IgD-negative memory B cell (primary cell): Measurements from ENCODE around the gene PDE7B. TPM values are rescaled to one million over a fixed set of nuclear protein-coding genes. Genes with fewer than 3 reads are reported as not detected.

Source experiments
- H3K27ac Mint-ChIP-seq, 3 donors: one replicate each; pipeline ENCODE4 v1.8.0; 2020 to 2022; ENCODE audit warnings: mild to moderate bottlenecking in 3 of 3, mixed read lengths in 3 of 3, moderate library complexity in 1 of 3
- H3K27me3 Mint-ChIP-seq: one replicate; pipeline ENCODE4 v1.8.0; 2021; ENCODE audit warnings: mixed read lengths
- H3K36me3 Mint-ChIP-seq: one replicate; pipeline ENCODE4 v1.8.0; 2020; ENCODE audit warnings: mild to moderate bottlenecking, mixed read lengths
- H3K4me1 Mint-ChIP-seq, 3 donors: one replicate each; pipeline ENCODE4 v1.8.0; 2020 to 2022; ENCODE audit warnings: mixed read lengths in 3 of 3, mild to moderate bottlenecking in 1 of 3
- H3K4me3 Mint-ChIP-seq, 4 donors: one replicate each; pipeline ENCODE4 v1.8.0; 2020 to 2022; ENCODE audit warnings: mild to moderate bottlenecking in 4 of 4, mixed read lengths in 4 of 4, moderate library complexity in 3 of 4
- H3K9me3 Mint-ChIP-seq, 3 donors: one replicate each; pipeline ENCODE4 v1.8.0; 2020 to 2021; ENCODE audit warnings: mixed read lengths in 3 of 3, mild to moderate bottlenecking in 1 of 3
- polyA plus RNA-seq: library from polyadenylated mRNA; unstranded; fragments of 300-500 nt; fragmentation: Illumina TruSeq; gene quantifications from one replicate; pipeline ENCODE4 v1.2.3, GENCODE V29; 2021

The PDE7B gene
- polyA plus RNA-seq, 1 donor from 2014 or later, result 0.49 TPM

DNA sequence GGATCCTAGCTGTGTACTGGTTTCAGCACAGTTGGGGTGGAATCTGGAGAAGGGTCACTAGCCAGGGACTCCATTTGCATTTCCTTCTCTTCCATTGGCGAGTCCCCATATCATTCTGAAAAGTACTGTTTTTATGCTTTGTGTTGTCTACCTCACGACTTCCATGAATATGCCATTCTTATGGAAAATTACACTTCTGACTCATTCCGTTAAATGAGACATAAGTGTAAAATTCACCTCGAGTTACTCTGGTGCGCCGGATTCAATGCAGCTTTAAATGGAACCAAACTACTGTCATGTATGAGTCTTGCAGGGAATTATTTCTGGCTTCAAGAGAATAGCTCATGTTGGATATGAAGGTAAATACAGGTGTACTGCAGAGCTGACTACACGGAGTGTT lies 99.2 kb downstream of the PDE7B start:
- Mint-ChIP-seq H3K27me3 (no peaks in the 10 kb centered on the region), H3K4me3 (no peak overlapping the region), H3K4me1 (no peaks in the 10 kb centered on the region), H3K36me3 (no peaks in the 10 kb centered on the region), H3K27ac (no peak overlapping the region), H3K9me3 (no peaks in the 10 kb centered on the region)

DNA sequence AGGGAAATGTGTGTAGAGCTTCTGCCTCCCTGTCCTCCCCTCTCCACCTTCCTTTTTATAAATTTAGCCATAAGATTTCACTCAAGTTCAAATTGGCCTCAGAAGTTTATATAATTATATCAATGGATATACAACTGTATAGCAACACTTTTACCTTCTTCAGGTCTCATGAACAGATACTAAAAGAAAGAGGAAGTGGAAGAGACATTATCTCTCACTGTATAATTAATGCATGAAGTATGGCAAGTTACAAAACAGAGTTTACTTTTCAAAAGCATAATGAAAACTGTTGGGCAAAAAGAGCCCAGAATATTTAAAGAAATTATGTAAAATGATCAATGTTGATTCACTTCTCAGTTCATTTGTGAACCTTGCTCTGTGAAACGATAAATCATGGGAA lies 99.7 kb downstream of the PDE7B start:
- Mint-ChIP-seq H3K4me3 (no peak overlapping the region), H3K27me3 (no peaks in the 10 kb centered on the region), H3K27ac (no peak overlapping the region), H3K4me1 (no peaks in the 10 kb centered on the region), H3K9me3 (no peaks in the 10 kb centered on the region), H3K36me3 (no peaks in the 10 kb centered on the region)

DNA sequence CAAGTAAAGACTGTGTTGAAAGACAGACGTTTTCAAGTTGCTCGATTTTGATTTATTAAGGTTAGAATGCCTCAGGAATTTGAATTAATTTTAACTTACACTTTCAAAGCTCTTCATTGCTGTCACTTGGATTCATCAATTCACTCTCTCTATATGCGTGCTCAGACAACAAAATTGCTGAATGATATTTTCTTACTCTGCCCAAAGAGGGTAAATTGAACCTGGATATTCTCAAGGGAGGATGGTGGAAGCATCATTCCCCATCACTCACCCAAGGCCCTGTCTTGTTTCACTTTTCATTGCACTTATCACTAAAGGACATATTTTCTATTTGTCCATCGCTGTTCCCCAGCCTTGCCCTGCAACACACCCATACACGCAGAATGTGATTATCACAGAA lies 102.3 kb downstream of the PDE7B start:
- Mint-ChIP-seq H3K36me3 (no peaks in the 10 kb centered on the region), H3K27me3 (no peaks in the 10 kb centered on the region), H3K27ac (no peak overlapping the region), H3K4me3 (no peak overlapping the region), H3K4me1 (no peaks in the 10 kb centered on the region), H3K9me3 (no peaks in the 10 kb centered on the region)

DNA sequence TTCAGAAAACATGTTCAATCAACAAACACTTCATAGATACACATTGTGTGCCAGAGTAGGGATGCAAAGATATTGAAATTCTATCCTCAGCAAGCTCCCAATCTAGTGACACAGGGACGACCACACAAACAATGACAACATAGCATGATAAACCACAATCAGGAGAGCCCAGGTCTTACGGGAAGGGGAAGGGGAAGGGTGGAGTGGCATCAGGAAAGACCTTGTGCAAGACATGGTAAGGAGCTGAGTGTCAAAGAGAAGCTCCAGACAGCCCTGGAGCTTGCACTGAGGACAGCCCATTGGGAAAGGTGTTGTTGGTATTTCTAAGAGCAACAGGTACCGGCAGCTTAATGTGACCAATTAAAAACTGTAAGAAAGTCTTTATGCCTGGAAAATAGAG lies 103.6 kb downstream of the PDE7B start:
- Mint-ChIP-seq H3K27ac (no peak overlapping the region), H3K9me3 (no peaks in the 10 kb centered on the region), H3K27me3 (no peaks in the 10 kb centered on the region)

DNA sequence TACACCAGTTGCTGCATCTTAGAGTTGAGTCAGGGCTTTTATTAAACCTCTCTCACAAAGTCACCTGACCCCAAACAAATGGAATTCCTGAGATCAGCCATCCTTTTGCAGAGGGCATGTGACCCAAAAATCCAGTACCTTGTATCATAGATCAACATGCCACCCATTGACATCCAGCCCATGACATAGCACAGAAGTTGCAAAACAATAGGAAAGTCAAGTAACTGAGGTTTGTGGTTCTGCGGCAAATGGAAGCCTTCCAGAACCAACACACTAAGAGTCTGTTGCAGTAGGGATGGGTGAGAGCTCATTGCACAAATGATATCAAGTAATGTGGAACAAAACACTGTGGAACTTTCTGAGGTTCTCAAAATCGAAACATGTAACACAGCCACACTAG lies 111.2 kb downstream of the PDE7B start:
- Mint-ChIP-seq H3K4me1 (no peaks in the 10 kb centered on the region), H3K4me3 (no peak overlapping the region), H3K9me3 (peaks cover 3 to 9% (median 5%) of the 10 kb centered on the region in 3 donors), H3K27me3 (no peaks in the 10 kb centered on the region), H3K36me3 (peaks cover 3% of the 10 kb centered on the region), H3K27ac (no peak overlapping the region)

More for the DNA sequence above, 103.6 kb downstream of the PDE7B start:
- Mint-ChIP-seq H3K4me1 (no peaks in the 10 kb centered on the region), H3K4me3 (no peak overlapping the region), H3K36me3 (no peaks in the 10 kb centered on the region)

GRCh38 chr6:135970750-135971149 lies 119.2 kb downstream of the PDE7B start:
- peaks cover 0 to 6% (median 0%) of the 10 kb centered on the region in 3 donors for H3K9me3 Mint-ChIP-seq
- no peak overlapping the region for H3K4me3 Mint-ChIP-seq
- no peaks in the 10 kb centered on the region for H3K27me3 Mint-ChIP-seq
- no peak overlapping the region for H3K27ac Mint-ChIP-seq
- peaks cover under 1% of the 10 kb centered on the region for H3K36me3 Mint-ChIP-seq
- no peaks in the 10 kb centered on the region for H3K4me1 Mint-ChIP-seq

- Mint-ChIP-seq H3K9me3 (peaks cover 0 to 6% (median 0%) of the 10 kb centered on the region in 3 donors), H3K36me3 (no peaks in the 10 kb centered on the region), H3K27ac (no peak overlapping the region), H3K4me1 (no peaks in the 10 kb centered on the region), H3K27me3 (no peaks in the 10 kb centered on the region), H3K4me3 (no peak overlapping the region)
Measured at GRCh38 chr6:135971351-135971750, 119.8 kb downstream of the PDE7B start.

GRCh38 chr6:135972150-135972549 lies 120.6 kb downstream of the PDE7B start:
- Mint-ChIP-seq H3K36me3 (no peaks in the 10 kb centered on the region), H3K27me3 (no peaks in the 10 kb centered on the region), H3K4me3 (no peak overlapping the region), H3K27ac (no peak overlapping the region), H3K4me1 (no peaks in the 10 kb centered on the region), H3K9me3 (peaks cover 0 to 6% (median 0%) of the 10 kb centered on the region in 3 donors)

DNA sequence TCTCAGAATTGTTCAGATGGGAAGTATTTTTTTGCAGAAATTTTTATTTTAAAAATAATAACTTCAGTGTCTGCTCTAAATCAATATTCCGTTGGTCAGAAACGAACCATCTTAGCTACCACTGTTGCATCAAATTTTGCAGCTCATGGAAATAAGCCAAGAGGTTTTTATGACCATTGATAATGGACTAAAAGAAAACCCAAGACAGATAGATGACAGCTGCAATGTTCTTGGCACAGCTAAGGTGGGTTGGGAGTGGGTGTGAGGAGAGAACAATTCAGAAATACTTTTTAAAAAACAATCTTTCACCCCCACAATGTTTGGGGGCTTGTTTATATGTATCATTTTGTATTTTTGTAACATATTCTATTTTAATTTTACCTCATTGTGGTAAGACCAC lies 121.1 kb downstream of the PDE7B start:
- no peak overlapping the region for H3K27ac Mint-ChIP-seq
- no peak overlapping the region for H3K4me3 Mint-ChIP-seq
- H3K9me3 Mint-ChIP-seq, result peaks cover 0 to 6% (median 0%) of the 10 kb centered on the region in 3 donors
- H3K4me1 Mint-ChIP-seq, result no peaks in the 10 kb centered on the region
- H3K27me3 Mint-ChIP-seq, result no peaks in the 10 kb centered on the region
- H3K36me3 Mint-ChIP-seq, result no peaks in the 10 kb centered on the region

DNA sequence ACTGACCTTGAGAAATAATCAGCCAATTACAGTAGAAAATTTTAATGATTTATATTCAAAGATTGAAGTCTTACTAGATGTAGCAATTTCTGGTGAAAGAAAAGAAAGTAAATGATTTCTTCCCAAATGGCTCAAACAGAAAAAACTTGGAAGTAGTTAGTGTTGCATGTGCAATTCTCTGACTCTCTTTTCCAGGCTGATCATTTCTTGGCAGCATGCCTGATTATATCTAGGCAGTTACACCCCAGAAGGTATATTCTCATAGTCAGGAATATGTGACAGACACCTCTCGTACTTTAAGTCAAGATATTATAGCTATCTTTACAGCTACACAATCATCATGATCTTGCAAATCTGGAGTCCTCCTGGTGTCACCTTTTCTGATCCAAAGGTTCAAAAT lies 122.9 kb downstream of the PDE7B start:
- Mint-ChIP-seq H3K4me1 (no peaks in the 10 kb centered on the region), H3K27ac (no peak overlapping the region), H3K4me3 (no peak overlapping the region), H3K9me3 (peaks cover 0 to 6% (median 0%) of the 10 kb centered on the region in 3 donors), H3K27me3 (no peaks in the 10 kb centered on the region), H3K36me3 (peaks cover 3% of the 10 kb centered on the region)

- Mint-ChIP-seq H3K36me3 (peaks cover 3% of the 10 kb centered on the region), H3K4me3 (no peak overlapping the region), H3K27me3 (no peaks in the 10 kb centered on the region), H3K9me3 (peaks cover 0 to 6% (median 2%) of the 10 kb centered on the region in 3 donors), H3K4me1 (no peaks in the 10 kb centered on the region), H3K27ac (peak overlapping the region in 2 of 3 donors; percentile 32 to 63)
Measured at GRCh38 chr6:135976585-135976984, 125.1 kb downstream of the PDE7B start.

DNA sequence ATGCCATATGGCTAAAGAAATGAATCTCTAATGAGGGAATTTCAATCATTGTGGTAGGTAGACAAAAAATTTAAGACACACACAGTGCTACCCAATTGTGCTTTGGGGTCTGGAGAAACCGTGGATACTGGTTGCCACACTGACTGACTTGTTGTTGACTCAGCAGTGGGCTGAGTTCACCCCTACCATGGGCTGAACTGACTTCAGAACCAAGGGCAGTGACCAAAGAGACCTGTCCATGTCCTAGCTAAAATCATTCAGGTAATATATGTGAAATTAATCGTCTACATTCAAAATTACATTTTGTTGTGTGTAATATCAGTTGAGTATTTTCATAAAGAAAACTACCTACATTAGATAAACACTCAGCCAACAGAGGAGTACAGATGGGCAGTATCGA lies 131.6 kb downstream of the PDE7B start:
- peaks cover 0 to 2% (median 0%) of the 10 kb centered on the region in 3 donors for H3K9me3 Mint-ChIP-seq
- no peaks in the 10 kb centered on the region for H3K27me3 Mint-ChIP-seq
- no peak overlapping the region for H3K4me3 Mint-ChIP-seq
- peaks cover 3% of the 10 kb centered on the region for H3K36me3 Mint-ChIP-seq
- H3K4me1 Mint-ChIP-seq, result no peaks in the 10 kb centered on the region
- no peak overlapping the region for H3K27ac Mint-ChIP-seq

DNA sequence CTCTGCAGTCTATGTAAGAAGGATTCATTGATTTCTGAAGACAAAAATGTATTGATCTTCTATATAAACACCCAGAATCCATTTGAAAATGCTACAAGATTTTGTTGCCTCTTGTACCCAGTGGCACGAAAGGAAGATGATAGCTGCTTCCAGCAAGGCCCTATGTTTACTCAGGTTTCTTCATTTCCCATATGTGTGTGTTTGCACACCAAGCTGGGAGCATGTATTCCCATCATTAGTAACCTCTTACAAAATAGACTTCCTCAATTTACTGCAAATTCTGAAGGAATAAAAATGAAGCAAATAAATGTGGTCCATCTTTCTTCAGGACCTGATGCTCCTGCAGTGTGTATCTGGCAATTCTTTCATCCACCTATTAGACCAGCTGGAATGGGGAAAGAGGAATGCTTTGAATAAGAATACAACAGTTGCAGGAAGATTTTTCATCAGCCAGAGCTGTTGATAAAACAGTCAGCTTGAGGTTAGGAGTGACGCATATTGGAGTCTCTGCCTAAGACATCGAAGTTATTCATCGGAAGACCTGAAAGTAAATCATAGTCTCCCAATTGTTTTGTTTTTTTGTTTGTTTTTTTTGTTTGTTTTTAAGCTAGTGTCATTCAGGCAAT lies 132.3 kb downstream of the PDE7B start:
- peaks cover 1% of the 10 kb centered on the region for H3K36me3 Mint-ChIP-seq
- H3K4me1 Mint-ChIP-seq, result no peaks in the 10 kb centered on the region
- H3K9me3 Mint-ChIP-seq, result peaks cover 0 to 2% (median 0%) of the 10 kb centered on the region in 3 donors

DNA sequence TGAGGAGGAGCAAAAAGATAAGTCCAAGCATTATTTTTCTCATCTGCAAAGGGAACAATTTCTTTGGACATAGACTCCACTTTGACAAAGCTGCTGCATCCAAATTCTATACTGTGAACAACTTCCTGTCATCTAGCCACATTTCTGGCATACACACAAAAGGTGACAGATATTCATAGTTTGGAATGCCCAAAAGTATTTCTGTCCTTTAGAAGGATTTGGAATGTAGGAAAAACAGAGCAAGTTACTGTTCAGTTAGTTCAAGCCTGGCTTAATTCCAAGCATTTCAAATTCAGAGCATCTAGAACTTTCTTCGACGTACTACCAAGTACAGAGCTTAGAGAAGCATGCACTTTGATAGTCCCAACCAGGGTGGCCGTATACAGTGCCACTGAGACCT lies 134.0 kb downstream of the PDE7B start:
- H3K36me3 Mint-ChIP-seq, result no peaks in the 10 kb centered on the region

More for the DNA sequence above, 132.3 kb downstream of the PDE7B start:
- H3K4me3 Mint-ChIP-seq, result no peak overlapping the region
- no peak overlapping the region for H3K27ac Mint-ChIP-seq
- H3K27me3 Mint-ChIP-seq, result no peaks in the 10 kb centered on the region

GRCh38 chr6:135987226-135987625 lies 135.7 kb downstream of the PDE7B start:
- no peaks in the 10 kb centered on the region for H3K27me3 Mint-ChIP-seq
- H3K36me3 Mint-ChIP-seq, result peaks cover 3% of the 10 kb centered on the region
- no peak overlapping the region for H3K27ac Mint-ChIP-seq
- H3K4me3 Mint-ChIP-seq, result peak overlapping the region in 1 of 4 donors; percentile 35
- H3K4me1 Mint-ChIP-seq, result no peaks in the 10 kb centered on the region
- H3K9me3 Mint-ChIP-seq, result peaks cover 0 to 3% (median 3%) of the 10 kb centered on the region in 3 donors

More for the DNA sequence above, 134.0 kb downstream of the PDE7B start:
- Mint-ChIP-seq H3K27ac (no peak overlapping the region), H3K4me1 (no peaks in the 10 kb centered on the region), H3K9me3 (peaks cover 0 to under 1% (median 0%) of the 10 kb centered on the region in 3 donors), H3K27me3 (no peaks in the 10 kb centered on the region), H3K4me3 (no peak overlapping the region)

DNA sequence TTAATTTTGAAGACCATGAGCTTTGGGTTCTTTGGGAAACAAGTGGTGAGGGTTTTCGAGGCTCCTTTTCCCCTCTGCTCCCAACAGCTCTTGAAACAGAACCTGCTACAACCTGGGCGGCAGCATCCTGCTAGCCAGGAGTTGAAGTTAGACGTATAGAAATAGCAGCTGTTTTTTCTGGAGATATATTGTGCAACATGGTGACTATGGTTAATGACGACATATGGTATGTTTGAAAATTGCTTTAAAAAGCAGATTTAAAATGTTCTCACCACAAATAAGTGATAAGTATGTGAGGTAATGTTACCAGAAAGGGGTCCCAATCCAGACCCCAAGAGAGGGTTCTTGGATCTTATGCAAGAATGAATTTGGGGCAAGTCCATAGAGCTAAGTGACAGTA lies 138.9 kb downstream of the PDE7B start:
- Mint-ChIP-seq H3K27ac (no peak overlapping the region), H3K36me3 (peaks cover 3% of the 10 kb centered on the region), H3K9me3 (peaks cover 0 to 3% (median 3%) of the 10 kb centered on the region in 3 donors), H3K27me3 (no peaks in the 10 kb centered on the region), H3K4me1 (no peaks in the 10 kb centered on the region), H3K4me3 (no peak overlapping the region)
